ENCODE measurements around the gene IGF1R.
A peak's percentile ranks its signal among the peaks of the same experiment; 100 is the strongest.

IGF1R gene

DNA sequence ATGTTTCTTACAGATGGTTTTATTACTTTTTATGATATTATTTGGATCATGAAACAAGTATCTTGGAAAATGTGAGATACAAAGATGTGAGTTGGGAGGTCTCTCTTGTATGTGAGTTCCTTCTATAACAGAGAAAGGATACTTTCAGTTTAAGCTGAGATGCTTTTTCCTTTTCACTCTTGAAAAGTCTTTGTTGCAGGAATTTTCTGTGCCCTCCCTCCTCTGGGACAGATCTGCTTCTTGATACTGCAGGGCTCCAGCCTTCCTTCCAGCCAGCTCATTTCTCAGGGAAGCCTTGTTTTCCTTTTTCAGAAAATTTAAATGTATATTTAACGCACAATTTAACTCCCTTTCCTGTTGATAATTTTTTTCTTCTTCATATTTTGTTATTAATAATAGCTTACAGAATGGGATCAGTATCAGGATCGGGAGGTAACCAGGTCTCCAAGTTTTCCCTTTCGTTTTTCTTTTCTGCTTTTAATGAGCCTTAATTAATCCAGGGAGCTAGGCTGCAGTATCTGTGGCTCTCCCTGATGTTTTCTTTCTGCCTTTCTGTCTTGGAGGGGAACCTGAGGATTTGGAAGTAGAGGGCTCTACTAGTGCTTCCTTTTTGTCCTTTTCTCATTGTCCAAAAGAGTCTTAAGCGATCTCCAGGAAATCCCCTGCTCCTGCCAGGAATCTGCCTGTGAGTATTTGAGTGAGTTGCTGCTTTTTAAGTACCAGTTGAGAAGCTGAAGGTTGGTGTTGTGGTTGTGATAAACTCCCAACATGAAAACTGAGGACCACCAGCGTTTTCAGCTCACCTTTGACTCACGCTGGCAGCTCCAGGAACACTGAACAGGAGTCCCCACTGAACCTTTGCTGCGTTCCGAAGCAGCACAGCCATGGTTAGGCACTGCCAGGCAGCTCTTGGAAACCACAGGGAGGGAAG, 105.7 kb downstream of the IGF1R start:
- no peak for DNase-seq

DNA sequence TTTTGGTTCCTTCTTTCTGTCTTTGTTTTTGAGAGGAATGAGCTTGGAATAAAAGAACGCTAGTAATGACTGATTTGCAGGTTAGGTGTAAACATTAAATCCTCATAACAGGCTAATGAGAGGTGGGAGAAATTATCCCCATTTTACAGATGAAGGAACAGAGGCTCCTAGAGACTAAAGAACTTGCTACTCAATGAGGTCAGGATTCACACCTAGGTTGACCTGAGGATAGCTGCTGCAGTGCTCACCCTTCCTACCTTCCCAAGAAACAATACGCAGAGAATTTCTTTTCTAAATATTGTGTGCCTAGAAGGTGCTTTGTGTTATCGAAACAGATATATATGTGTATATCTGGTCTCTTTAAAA, 106.3 kb downstream of the IGF1R start:
- DNase-seq: no peak

DNA sequence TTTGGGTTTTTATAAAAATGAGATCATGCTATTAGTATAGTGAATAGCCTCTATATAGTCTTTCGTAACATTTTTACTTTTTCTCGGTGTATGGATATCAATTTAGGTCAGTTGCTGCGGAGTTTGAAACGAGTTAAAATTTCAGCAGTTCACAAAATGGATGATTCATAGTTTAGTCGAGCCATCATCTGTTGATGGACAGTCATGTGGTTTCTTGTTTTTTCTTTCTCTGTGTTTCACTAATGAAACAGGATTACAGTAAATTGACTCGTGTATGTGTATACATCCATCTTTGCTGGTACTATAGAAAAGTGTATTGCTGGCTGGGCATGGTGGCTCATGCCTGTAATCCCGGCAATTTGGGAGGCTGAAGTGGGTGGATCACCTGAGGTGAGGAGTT, 106.8 kb downstream of the IGF1R start:
- no peak for DNase-seq

DNA sequence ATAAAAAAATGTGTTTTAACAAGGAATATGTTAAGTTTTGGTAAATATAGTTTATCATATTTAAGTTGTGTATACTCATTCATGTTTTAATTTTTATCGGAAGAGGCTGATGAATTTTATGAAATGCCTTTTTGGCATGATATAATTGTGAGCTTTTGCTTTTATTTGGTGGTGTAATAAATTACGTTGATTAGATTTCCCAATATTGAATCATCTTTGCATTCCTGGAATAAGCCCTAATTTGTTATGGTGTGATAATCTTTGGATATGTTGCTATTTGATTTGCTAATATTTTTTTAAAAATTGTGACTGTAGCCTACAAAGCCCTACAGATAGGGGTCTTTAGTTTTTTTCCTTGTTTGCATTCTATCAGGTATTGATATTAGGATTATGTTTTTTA, 107.4 kb downstream of the IGF1R start:
- DNase-seq: no peak

DNA sequence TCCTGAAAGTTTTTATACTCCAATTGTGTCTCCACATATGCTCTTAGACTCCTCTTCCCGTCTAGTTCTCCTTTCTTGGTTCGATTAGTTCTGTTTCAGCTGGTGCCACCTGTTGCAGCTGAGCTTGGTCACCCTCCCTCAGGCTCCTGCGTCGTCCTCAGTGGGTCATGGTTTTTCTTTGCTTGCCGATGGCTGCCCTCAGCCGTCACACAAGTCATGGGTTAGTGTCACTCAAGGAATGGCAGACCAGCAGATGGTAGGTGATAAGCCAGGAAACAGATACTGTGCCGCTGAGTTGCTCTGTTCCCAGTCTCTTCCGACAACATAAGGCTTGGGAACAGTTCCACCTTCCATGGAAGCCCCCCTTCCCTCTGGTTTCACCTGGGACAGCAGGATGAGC, 109.9 kb downstream of the IGF1R start:
- no peak for DNase-seq

DNA sequence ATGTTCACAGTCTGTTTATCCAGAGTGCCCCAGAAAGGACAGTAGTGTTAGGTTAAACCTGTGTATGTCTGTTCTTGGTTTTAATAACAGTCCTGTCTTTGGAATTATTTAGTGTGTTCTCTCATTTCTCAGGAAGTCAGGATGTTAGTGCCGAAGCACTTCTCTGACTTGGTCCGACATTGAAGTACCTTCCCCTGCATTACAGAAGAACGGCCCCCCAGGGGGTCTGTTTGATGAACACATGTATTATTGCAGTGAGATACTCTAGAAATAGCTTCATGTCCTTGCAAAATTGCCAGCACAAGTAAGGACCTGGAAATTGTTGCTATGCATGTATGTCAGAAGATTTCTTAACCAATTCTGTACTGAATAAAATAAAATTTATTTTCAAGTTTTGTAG, 110.9 kb downstream of the IGF1R start:
- DNase-seq: no peak

DNA sequence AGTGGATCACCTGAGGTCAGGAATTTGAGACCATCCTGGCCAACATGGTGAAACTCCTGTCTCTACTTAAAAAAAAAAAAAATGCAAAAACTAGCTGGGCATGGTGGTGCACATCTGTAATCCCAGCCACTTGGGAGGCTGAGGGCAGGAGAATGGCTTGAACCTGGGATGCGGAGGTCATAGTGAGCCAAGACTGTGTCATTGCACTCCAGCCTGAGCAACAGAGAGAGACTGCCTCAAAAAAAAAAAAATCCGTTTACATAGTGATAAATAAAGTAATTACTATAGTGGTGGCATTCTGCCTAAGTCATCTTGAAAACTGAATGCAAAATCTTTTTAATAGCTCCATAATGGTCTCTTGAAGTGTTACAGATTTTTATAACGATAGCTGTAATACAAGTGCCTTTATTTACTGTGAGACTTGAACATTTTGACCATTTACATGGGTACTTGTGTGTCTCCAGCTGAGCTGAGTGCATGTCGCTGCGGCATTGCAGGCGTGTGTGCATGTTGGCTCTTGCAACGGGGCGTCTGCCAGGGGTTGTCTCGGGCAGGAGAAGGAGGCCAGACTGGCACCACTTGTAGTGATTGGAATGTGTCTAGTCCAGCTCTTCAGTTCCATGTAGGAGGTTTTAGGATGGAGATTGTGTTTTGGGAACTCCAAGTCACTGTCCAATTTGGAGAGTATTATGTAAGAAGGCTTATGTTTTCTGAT, 111.9 kb downstream of the IGF1R start:
- DNase-seq: no peak

DNA sequence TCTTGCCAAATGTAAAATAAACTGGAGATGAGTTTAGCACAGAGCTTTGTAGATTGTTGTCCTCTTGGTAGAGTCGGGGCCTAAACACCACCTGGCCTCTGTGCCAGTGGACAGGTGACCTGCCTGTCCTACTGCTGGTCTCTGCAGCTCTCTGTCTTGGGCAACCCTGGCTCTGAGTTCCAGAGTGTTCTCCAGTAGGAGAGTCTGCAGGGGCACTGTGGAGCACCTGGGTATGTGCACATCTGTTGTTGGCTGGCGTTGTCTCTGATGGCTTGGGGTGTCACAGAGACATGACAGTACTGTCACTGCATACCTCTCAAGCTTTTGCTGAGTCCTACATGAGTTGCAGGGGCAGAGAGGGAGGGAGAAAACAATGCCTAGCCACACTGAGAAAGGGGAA, 112.6 kb downstream of the IGF1R start:
- DNase-seq: no peak

DNA sequence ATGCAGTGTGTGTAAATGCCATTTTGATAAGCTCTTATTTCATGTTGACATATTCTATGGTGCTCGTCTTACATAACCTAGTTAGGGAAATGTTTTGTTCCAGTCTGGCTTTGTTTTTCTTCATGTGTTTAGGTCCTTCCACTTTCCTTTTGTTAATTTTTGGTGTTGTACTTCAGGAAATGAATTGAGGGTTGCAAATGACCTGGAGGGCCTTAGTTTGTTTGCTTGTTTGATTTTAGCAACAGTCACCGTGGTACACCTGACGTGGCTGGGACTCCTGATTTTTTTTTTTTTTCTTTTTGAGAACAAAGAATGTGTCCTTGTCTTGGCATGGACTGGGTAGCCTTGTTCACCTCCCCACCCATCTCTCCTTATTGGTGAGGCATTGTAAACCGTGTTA, 114.8 kb downstream of the IGF1R start:
- no peak for DNase-seq

DNA sequence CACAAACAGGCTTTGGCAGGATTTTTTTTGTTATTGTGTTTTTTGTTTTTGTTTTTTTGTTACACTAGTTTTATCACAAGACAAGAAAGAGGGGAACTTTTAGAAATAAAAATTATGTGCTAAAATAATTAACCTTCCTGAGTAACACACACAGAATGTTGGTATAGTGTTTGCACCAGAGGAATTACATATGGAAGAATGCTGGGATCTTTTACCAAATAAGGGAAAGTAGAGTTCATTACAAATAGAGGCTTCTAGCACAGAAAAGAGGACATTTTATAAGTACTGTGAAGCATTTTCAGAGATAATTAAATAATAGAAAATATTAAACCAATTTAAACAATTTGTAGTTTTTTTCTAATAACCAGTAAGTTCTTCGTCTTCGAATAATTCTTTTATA, 116.0 kb downstream of the IGF1R start:
- no peak for DNase-seq

DNA sequence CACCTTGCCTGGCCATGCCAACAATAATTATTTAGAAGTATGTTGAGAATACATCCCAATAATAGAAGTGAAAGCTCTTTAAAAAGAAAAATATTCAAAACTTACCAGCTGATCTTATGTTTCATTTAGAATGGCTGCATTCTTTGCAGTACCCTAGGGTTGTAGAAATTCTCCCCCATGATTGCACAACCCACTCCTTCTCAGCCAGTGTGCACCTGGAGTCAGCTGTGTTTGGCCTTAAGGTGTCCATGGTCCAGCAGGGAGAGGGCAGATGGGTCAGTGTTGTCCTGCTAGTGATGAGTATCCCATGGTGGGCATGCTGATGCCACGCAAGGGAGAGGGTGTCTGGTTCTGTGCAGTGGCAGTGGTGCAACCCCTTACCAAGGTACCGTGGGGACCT, 117.3 kb downstream of the IGF1R start:
- no peak for DNase-seq

DNA sequence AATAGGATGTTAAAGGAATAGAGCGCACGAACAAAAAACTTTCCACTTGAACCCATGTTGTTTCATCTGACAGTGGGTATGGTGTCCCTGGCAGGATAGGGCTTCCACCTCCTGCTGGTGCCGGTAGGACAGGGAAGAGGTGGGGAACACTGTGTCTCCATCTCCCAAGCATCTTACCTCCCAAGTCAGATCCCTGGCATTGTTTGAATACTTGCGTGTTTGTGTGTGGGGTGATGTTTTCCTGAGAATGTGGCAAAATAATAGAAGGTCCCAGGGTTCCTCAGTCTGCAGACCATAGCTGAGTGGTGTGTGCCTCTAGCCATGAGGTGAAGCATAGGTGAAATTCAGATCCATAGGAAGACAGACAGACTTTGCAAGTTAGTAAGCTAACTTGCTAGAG, 119.4 kb downstream of the IGF1R start:
- no peak for DNase-seq

DNA sequence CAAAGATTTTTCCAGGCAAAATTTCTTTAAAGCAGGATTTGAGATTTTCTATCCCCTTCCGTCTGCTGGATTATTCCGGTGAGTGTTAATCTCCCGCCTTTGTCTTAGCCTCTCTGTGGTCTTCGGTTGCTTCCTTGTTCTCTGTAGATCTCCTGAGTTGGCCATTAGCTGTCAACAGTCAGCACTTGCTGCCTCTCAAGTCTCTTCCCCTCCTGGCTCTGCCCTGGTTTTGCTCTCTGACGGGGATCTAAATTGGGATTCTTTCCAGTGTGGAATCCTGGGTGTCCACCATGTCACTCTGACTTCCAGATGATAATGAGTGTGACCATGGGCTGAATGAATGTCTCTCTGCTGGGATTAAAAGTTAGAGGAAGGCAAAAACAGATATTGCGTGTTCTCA, 121.5 kb downstream of the IGF1R start:
- DNase-seq: no peak

DNA sequence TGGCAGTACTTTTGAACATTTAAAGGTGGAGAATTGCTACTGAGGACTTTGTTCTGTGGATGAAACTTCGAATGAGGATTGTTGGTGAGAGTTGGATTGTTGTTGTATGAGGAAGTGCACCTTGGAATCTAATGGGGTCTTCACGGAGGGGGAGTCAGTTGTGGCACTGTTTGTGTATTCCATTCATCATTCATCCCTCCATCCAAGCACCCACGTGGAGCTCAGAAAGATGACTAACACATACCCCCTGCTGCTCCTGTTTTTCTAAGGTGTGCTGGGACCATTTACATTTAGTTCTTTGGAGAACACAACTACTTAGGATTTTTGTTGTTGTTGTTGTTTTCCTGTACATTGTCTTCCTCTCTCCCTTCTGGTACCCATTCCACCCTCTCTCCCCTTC, 122.6 kb downstream of the IGF1R start:
- no peak for DNase-seq

DNA sequence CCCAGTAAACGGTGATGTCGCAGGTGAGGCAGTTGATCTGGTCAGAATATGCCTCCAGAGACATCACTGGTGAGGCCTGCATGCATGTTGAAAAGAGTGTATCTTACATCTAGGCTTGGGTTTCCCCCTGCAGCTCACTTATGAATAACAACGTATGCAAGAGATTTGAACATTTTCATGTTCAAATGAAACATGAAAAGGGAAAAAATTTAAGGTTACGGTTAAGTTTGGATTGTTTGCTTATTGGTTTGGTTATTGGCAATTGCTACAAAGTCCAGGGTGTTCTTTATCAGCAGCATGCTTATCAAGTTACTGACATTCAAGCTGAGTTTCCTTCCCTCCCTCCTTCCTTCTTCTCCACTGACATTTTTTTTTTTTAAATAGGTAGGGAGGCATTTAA, 123.2 kb downstream of the IGF1R start:
- DNase-seq: no peak

DNA sequence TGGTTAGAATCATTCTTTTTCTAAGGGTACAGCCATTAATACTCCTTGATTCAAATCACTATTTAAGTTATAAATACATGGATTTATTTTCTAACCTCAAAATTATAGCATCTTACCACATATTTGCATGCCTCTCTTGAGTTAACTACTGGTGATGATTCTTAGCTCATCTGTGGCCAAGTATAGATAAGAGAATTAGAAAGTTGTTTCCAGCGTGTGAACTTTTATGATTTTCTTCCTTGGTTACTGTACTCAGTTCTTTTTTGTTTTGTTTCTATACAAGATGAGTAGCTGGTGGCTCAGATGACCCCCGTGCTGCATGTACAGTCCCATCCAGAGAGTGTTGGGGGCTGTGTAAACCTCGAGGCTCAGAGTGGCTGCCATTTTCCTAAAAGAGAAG, 124.6 kb downstream of the IGF1R start:
- no peak for DNase-seq

DNA sequence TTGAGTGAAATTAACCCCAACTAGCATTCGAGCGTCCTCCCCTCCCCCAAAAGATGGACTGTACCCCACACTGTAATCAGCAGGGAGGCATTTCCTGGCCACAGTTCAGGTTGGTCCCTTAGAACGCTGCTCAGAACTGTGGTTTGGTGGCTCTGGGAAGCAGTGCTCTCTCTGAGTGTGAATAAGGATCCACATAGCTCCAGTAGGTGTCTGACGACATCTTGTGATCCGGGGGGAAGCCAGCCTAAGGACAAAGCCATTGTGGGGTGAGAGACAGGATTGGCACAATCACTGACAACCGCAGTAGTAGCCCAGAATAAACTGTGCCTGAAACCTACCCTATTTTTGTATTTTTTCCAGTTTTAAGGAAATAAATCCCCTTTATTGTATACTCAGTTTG, 125.3 kb downstream of the IGF1R start:
- DNase-seq: no peak

DNA sequence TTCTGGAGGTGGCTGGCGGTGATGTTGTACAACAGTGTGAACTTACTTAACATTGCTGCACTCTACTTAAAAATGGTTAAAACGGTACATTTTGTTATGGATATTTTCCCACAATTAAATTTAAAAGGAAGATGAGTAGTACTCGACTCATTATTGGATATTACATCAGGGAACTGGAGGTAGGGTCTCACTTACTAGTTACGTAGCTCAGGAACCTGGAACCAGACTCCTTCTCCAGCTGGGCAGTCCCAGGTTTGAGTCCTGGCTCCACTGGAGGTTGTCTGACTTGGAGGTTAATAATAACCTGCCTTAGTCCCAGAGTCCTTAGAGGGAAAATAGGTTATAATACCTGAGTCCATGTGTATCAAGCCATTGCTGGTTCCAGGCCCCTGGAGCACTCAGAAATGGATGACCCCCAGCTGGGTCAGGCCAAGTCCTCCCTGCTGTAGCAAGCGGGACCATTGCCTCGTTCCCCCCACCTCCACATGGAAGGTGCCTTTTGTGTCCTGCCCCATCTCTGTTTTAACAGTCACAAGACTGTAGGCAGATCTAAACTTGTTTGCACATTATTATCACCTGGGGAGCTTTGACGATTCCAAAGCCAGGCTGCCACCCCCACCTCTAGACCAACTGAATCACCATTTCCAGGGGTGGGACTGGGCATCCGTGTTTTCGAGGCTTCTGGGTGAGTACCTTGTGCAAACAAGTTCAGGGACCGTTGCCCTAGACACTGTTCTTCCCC, 126.6 kb downstream of the IGF1R start:
- DNase-seq: no peak

DNA sequence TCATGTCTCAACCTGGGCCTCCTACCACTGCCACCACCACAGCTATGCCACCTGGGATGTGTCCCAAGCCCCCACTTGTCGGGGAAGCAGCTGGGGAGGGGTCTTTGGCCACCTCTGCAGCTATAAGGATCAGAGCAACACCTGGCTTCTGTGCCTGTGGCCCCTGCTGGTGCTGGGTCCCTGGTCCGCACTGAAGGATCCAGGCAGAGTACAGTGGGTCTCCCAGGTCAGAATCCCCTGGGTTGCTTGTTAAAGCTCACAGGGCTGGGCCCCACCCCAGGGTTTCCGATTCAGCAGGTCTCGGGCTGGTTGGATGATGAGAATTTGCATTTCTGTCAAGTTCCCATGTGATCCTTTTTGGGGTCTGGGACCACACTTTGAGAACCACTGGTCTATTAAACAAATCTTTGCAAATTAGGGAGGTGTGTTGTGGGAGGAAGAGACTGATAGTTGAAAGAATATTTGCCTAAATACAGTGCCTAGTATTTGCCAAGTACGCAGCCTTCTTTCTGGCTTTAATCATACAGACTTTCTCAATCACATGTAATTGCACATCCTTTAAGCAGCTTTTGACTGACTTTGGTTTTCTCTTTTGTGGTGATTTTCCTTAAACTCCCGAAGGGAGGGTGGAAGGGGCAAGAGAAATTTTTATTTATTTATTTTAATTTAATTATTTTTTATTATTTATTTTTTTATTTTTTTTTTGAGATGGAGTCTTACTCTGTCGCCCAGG, 127.3 kb downstream of the IGF1R start:
- no peak for DNase-seq

DNA sequence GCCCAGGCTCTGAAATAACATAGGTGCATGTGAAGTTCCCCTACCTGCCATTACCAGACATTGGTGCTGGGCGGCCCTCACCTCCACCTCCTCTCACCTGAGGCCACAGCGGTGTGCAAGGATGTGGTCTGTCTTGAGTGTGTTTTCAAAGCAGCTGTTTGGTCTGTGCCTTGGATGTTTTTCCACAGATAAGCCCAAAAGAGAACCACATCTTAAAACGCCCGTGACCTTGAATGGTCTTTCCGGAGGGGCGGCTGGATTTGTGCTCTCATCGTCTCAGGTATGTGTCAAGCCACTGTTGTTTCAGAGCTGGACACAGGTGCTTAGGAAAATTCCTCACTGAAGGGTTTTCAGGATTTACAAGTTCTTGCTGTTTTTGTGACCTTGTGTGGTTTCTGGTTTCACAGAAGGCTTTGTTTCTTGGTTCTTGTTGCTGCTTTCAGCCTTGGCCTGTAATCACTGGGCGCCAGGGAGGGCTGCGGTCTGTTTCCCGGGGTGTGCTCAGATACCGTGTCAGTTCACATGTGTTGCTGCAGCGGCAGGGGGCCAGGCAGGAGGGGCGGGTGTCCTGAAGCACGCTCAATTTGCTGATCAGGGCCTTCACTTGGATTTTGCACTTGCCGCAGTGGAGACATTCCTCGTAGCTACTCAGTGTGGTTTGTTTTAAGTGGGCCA, 128.4 kb downstream of the IGF1R start:
- DNase-seq: peak; percentile 3

DNA sequence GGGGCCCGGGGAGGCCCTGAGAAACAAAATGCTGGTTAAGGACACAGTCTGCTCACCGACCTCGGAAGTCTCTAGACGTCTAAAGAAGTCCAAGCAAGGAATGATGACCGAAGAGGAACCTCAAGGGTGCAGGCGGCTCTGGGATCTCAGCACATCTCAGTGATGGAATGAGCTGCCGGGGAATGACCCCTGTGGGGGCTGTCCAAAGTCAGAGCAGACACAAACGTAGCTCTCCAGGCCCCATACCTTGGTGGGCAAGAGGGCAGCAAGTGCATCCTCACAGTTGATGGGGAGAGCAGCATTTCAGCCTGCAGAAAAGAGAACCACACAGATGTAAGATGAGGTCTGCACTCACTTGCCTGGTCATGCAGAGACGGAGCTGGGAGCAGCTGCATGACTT, 129.1 kb downstream of the IGF1R start:
- no peak for DNase-seq

DNA sequence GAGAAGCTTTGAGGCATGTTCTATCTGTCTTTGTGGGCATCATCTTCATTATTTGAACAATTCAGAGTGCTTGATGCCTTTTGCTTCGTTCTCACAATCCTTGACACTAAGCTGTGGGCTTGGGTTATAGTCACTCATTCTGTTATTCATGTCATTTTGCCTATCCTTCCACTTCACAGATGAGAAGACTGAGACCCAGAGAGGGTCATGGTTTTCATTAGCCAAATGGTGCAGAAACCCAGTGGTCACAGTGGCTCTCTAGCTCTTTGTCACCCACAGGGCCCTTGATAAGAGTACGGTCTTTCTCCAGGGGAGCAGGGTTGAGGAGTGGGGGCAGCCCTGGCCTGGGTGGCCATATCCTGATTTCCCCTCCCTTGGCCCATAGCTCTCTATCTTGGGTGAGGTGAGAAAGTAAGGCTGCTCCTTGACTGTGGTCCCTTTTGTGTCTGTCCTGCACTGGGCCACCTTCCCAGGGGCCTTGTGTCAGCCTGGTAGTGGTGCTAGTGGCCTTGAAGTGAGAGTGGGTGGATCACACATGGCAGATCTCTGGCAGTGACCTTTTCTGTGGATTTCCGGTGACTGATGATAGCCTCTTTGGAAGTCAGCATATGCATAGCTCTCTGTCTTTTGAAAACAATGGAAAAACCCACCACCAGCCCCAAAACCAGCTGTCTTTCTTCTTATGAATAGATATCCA, 130.1 kb downstream of the IGF1R start:
- DNase-seq: no peak
